Kidney (tissue), 14 donors: Measurements from ENCODE around the gene IGLL5. TPM values are rescaled to one million over a fixed set of nuclear protein-coding genes. Genes with fewer than 3 reads are reported as not detected.

Experiments
- DNase-seq, 5 donors: peaks; one replicate each; pipeline ENCODE4 v3.0.0-alpha.2; 2013 to 2020
- FAIRE-seq: peaks from 2 replicates; lab custom pipeline; 2012; peaks lifted over from hg19 to GRCh38; lab: Jason Lieb, UNC
- H3K27ac ChIP-seq, 2 donors: one replicate each; pipeline ENCODE4 v1.7.0; 2013; ENCODE audit warnings: low read depth in 2 of 2, low read length in 2 of 2, inconsistent platforms in 1 of 2
- H3K27me3 ChIP-seq: one replicate; pipeline ENCODE4 v1.7.1; 2013; ENCODE audit warnings: low read length, inconsistent platforms; ENCODE audit not compliant: control insufficient read depth, insufficient read depth
- H3K36me3 ChIP-seq, 3 donors: one replicate each; pipeline versions ENCODE4 v1.7.0 to v1.7.1; 2013; ENCODE audit warnings: low read length in 3 of 3, control low read depth in 1 of 3, inconsistent platforms in 1 of 3; ENCODE audit not compliant: insufficient read depth in 3 of 3, control insufficient read depth in 2 of 3
- H3K4me1 ChIP-seq, 3 donors: one replicate each; pipeline versions ENCODE4 v1.7.0 to v1.7.1; 2013; ENCODE audit warnings: low read length in 3 of 3, inconsistent platforms in 1 of 3, low read depth in 1 of 3; ENCODE audit not compliant: control insufficient read depth in 2 of 3, insufficient read depth in 2 of 3
- H3K4me3 ChIP-seq, 3 donors: one replicate each; pipeline versions ENCODE4 v1.7.0 to v1.8.1; 2013; ENCODE audit warnings: low read length in 3 of 3, control low read depth in 1 of 3, inconsistent platforms in 1 of 3
- H3K9ac ChIP-seq, 3 donors: one replicate each; pipeline versions ENCODE4 v1.7.0 to v1.7.1; 2013; ENCODE audit warnings: low read length in 3 of 3, control low read depth in 1 of 3, inconsistent platforms in 1 of 3
- H3K9me3 ChIP-seq, 3 donors: one replicate each; pipeline versions ENCODE4 v1.7.0 to v1.7.1; 2013; ENCODE audit warnings: low read length in 3 of 3, control low read depth in 1 of 3, inconsistent platforms in 1 of 3; ENCODE audit not compliant: control insufficient read depth in 2 of 3, insufficient read depth in 1 of 3
- CTCF ChIP-seq: IDR thresholded peaks from 3 replicates; pipeline ENCODE4 v1.5.1; 2012; ENCODE audit warnings: mild to moderate bottlenecking, moderate library complexity, borderline replicate concordance; ENCODE audit not compliant: insufficient read depth; ENCODE audit errors: extremely low read depth
- intact Hi-C: fragments of 100-400 bp; cut with DNase I; formaldehyde crosslinking; loops from one replicate; pipeline ENCODE4 v1.11.1; 2022
- polyA plus RNA-seq: library from polyadenylated mRNA; stranded (reverse); fragments of 350-450 nt; fragmentation: Illumina TruSeq; extraction: RNeasy Lipid Tissue Mini Kit (QIAGEN cat#74804); gene quantifications from one replicate; pipeline ENCODE4 v1.2.3, GENCODE V29; 2014; ENCODE audit warnings: low read depth, low replicate concordance; ENCODE audit not compliant: insufficient read depth
- total RNA-seq: library from RNA; stranded (reverse); fragmentation: NEBNext Ultra II Directional; extraction: Animal tissue kit (Norgen Biotek cat#: 25700); gene quantifications from one replicate; pipeline ENCODE4 v1.2.1, GENCODE V29; 2021
- donor health status: control.
- donor health status: control.
- donor health status: control.
- donor health status: control.
- donor health status: control.
- donor health status: DM: yes; HTN: yes; CAD: no.
- donor health status: Normal renal cell carcinoma (clear cell type).

IGLL5 gene
- total and polyA plus RNA-seq, 2 donors from 2014 or later, result 1.9 to 103 TPM

GRCh38 chr22:22884888-22885840 lies 2.5 kb upstream of the IGLL5 start:
- Histone ChIP-seq H3K9me3 (no peaks in the 10 kb centered on the region), H3K4me3 (no peak overlapping the region), H3K36me3 (no peaks in the 10 kb centered on the region), H3K27me3 (no peaks in the 10 kb centered on the region), H3K4me1 (no peaks in the 10 kb centered on the region), H3K9ac (no peak overlapping the region), H3K27ac (no peak overlapping the region)
- TF ChIP-seq CTCF, result no peak
- peak in 1 of 5 donors; percentile 72 for DNase-seq
- no peak for FAIRE-seq
- intact Hi-C loops, result no loop called here

GRCh38 chr22:22886546-22886945 lies 1.1 kb upstream of the IGLL5 start:
- intact Hi-C loops, result no loop called here
- no peak for FAIRE-seq
- no peak for TF ChIP-seq CTCF
- H3K4me3 ChIP-seq, result no peak overlapping the region
- no peak for DNase-seq
- H3K36me3 ChIP-seq, result no peaks in the 10 kb centered on the region
- no peak overlapping the region for H3K9ac ChIP-seq
- H3K9me3 ChIP-seq, result no peaks in the 10 kb centered on the region
- H3K27me3 ChIP-seq, result no peaks in the 10 kb centered on the region
- no peaks in the 10 kb centered on the region for H3K4me1 ChIP-seq
- H3K27ac ChIP-seq, result no peak overlapping the region

GRCh38 chr22:22888571-22889353 lies 1.1 kb downstream of the IGLL5 start:
- DNase-seq (no peak), FAIRE-seq (no peak)
- no peaks in the 10 kb centered on the region for H3K4me1 ChIP-seq
- H3K9ac ChIP-seq, result no peak overlapping the region
- H3K36me3 ChIP-seq, result no peaks in the 10 kb centered on the region
- no peaks in the 10 kb centered on the region for H3K9me3 ChIP-seq
- no peak overlapping the region for H3K4me3 ChIP-seq
- TF ChIP-seq CTCF, result no peak
- H3K27ac ChIP-seq, result no peak overlapping the region
- intact Hi-C loops, result no loop called here
- H3K27me3 ChIP-seq, result no peaks in the 10 kb centered on the region
